CD4-positive, alpha-beta T cell (primary cell): ENCODE measurements around the gene HOXA13. TPM values are rescaled to one million over a fixed set of nuclear protein-coding genes. Genes with fewer than 3 reads are reported as not detected.

Experiments
- ATAC-seq: fragments of 200-7000 bp; cut with Tn5 transposase; one replicate; pipeline ENCODE4 v1.10.0; 2022; ENCODE audit warnings: mild to moderate bottlenecking; ENCODE audit not compliant: poor library complexity
- CTCF ChIA-PET: fragments of 350-600 bp; sonication (Branson Sonifier 250); formaldehyde crosslinking; loops from one replicate; lab custom pipeline; 2021; ENCODE audit warnings: antibody characterized with exemption, inconsistent platforms; lab: Charles Lee
- POLR2A ChIA-PET: fragments of 350-600 bp; sonication (Branson Sonifier 250); formaldehyde crosslinking; loops from one replicate; lab custom pipeline; 2021; ENCODE audit warnings: antibody characterized with exemption, inconsistent platforms; lab: Charles Lee
- DNase-seq, 14 experiments: peaks; one replicate each; pipeline ENCODE4 v3.0.0-alpha.2; 2013 to 2020; ENCODE audit warnings: mixed read lengths in 2 of 14
- H3K27ac ChIP-seq, 2 donors: one replicate each; pipeline versions ENCODE4 v1.5.1 to v1.7.0; 2013; ENCODE audit warnings: low read length in 2 of 2, low read depth in 1 of 2, mild to moderate bottlenecking in 1 of 2
- H3K27me3 ChIP-seq, 2 experiments: 1 replicate in 1 of 2; 2 replicates in 1 of 2; pipeline versions ENCODE4 v1.6.1 to v1.7.0; 2013; ENCODE audit warnings: low read length in 2 of 2, control low read depth in 1 of 2, mild to moderate bottlenecking in 1 of 2, moderate library complexity in 1 of 2; ENCODE audit not compliant: insufficient read depth in 2 of 2, control insufficient read depth in 1 of 2
- H3K36me3 ChIP-seq: one replicate; pipeline ENCODE4 v1.6.1; 2013; ENCODE audit warnings: low read length, control low read depth; ENCODE audit not compliant: insufficient read depth
- H3K4me1 ChIP-seq: one replicate; pipeline ENCODE4 v1.6.1; 2013; ENCODE audit warnings: low read length, control low read depth; ENCODE audit not compliant: insufficient read depth
- H3K4me3 ChIP-seq: one replicate; pipeline ENCODE4 v1.5.1; 2013; ENCODE audit warnings: mild to moderate bottlenecking, low read length, moderate library complexity
- H3K9me3 ChIP-seq, 2 experiments: 1 replicate in 1 of 2; 2 replicates in 1 of 2; pipeline versions ENCODE4 v1.6.1 to v1.7.0; 2013; ENCODE audit warnings: low read length in 2 of 2, mild to moderate bottlenecking in 2 of 2, control low read depth in 1 of 2, moderate library complexity in 1 of 2; ENCODE audit not compliant: control insufficient read depth in 1 of 2, insufficient read depth in 1 of 2
- H3K27ac Mint-ChIP-seq: one replicate; pipeline ENCODE4 v1.8.0; 2020; ENCODE audit warnings: mixed read lengths
- H3K27me3 Mint-ChIP-seq: one replicate; pipeline ENCODE4 v1.8.0; 2021; ENCODE audit warnings: mixed read lengths
- H3K36me3 Mint-ChIP-seq: one replicate; pipeline ENCODE4 v1.8.0; 2021; ENCODE audit warnings: low read depth, mixed read lengths
- H3K4me1 Mint-ChIP-seq: one replicate; pipeline ENCODE4 v1.8.0; 2021; ENCODE audit warnings: low read depth, mixed read lengths
- H3K4me3 Mint-ChIP-seq: one replicate; pipeline ENCODE4 v1.8.0; 2020; ENCODE audit warnings: mild to moderate bottlenecking, mixed read lengths
- H3K9me3 Mint-ChIP-seq: one replicate; pipeline ENCODE4 v1.8.0; 2020; ENCODE audit warnings: mixed read lengths
- intact Hi-C, 2 experiments: fragments of 100-400 bp; cut with DNase I in 1 of 2; cut with micrococcal nuclease in 1 of 2; formaldehyde crosslinking; loops; one replicate each; pipeline versions ENCODE4 v1.15.1 to v1.9.0; 2023 to 2025; cut with DNase I, micrococcal nuclease
- total RNA-seq, 174 experiments: library from RNA in 2 of 174; stranded (reverse) in 2 of 174; gene quantifications; one replicate each; pipeline ENCODE4 v1.2.3 and lab custom pipeline; 2021 to 2026
- TF ChIP-seq, protein P1 (sequence below): fragments of 200-600 bp; IDR thresholded peaks from one replicate; pipeline ENCODE4 v1.8.0; 2022; ENCODE audit warnings: antibody characterized with exemption, mild to moderate bottlenecking

HOXA13 gene
- total RNA-seq, 2 experiments from 2014 or later, result not detected

DNA sequence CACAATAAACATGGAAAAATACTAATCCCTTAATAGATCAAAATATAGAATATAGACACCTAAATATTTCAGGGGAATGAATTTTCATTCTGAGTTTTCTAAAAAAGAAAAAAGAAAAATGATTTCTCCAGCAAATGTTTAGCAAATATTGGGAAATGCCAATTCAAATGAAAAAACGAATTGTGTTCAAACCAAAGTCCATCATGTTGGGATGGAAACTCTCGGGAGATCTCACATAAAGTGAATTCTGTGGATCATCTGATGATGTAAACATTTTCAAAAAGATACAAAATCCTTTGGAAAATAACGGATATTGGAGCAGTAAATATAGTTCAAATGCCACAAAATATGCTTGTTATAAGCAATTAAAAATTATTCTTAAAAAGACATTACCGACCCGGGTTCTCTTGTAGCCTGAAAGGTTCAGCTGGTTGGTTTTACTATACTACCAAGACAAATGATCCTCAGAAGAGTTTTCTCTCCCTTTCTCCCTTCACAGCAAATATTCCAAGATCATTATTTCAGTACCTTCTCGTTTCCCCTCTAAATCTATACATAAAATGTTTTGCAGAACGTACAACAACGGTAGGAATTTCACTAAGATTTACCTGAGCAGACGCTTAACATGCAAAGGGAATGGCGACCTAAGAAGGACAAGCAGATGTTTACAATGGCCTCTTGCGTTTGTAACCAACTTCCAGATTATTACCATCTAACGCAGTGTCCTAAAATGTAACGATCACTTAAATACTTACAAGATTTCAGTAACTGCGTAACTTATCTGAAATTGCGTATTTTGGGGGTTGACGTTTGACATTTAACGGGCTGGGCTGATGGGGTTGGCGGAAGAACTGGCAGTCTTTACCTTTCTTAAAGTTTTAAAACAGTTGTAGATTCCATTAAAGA lies 2.5 kb downstream of the HOXA13 start:
- ChIA-PET POLR2A (interaction anchor here (1.4 kb wide), 1 partner anchor 465 kb away, joined by 4 read pairs; the partner anchor contains the start of gene HIBADH), CTCF (no interaction called here)
- ATAC-seq (no peak), DNase-seq (no peak)
- TF ChIP-seq, protein P1, sequence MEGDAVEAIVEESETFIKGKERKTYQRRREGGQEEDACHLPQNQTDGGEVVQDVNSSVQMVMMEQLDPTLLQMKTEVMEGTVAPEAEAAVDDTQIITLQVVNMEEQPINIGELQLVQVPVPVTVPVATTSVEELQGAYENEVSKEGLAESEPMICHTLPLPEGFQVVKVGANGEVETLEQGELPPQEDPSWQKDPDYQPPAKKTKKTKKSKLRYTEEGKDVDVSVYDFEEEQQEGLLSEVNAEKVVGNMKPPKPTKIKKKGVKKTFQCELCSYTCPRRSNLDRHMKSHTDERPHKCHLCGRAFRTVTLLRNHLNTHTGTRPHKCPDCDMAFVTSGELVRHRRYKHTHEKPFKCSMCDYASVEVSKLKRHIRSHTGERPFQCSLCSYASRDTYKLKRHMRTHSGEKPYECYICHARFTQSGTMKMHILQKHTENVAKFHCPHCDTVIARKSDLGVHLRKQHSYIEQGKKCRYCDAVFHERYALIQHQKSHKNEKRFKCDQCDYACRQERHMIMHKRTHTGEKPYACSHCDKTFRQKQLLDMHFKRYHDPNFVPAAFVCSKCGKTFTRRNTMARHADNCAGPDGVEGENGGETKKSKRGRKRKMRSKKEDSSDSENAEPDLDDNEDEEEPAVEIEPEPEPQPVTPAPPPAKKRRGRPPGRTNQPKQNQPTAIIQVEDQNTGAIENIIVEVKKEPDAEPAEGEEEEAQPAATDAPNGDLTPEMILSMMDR, result no peak
- H3K4me3 Mint-ChIP-seq, result no peak overlapping the region
- no peak overlapping the region for H3K27ac Mint-ChIP-seq
- H3K9me3 Mint-ChIP-seq, result no peaks in the 10 kb centered on the region
- Histone ChIP-seq H3K27ac (no peak overlapping the region), H3K4me3 (no peak overlapping the region), H3K9me3 (peaks cover 0 to 21% of the 10 kb centered on the region in 2 experiments), H3K36me3 (no peaks in the 10 kb centered on the region), H3K4me1 (peaks cover 53% of the 10 kb centered on the region), H3K27me3 (peaks cover 80 to 88% of the 10 kb centered on the region in 2 experiments)
- peaks cover 44% of the 10 kb centered on the region for H3K4me1 Mint-ChIP-seq
- H3K36me3 Mint-ChIP-seq, result no peaks in the 10 kb centered on the region
- peaks cover 88% of the 10 kb centered on the region for H3K27me3 Mint-ChIP-seq
- intact Hi-C loops, result loop anchor here (1.0 to 10.0 kb wide), 11 partner anchors 45 to 987 kb away; partner anchors contain the start of genes HIBADH (in 2 of the 2), HOXA3 (in 1 of the 2), JAZF1 (in 1 of the 2) and TAX1BP1 (in 1 of the 2)

DNA sequence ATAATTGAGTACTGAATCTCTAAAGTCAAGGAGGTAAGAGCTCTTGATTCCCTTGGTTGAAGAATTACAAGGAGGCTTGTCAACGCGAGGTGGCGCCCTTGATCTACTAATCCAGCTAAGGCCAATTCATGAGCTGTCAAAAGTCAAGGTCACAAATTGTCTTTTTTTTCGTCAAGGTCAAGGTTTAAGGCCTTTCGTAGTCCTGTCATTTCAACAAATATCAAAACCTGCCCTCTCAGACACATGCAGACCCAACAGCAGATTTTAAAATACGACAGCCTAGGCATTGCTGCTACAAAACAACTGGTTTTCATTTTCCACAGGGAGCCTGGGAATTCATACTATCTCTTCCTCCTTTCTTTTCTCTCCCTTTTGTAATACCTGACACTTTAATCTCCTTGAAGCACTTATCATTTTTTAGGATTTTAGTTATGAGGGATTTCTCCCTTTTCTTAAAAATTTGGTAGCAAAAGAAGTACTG lies 3.6 kb downstream of the HOXA13 start:
- Histone ChIP-seq H3K9me3 (peaks cover 0 to 26% of the 10 kb centered on the region in 2 experiments), H3K4me1 (peaks cover 53% of the 10 kb centered on the region), H3K4me3 (no peak overlapping the region), H3K36me3 (no peaks in the 10 kb centered on the region), H3K27me3 (peaks cover 80 to 88% of the 10 kb centered on the region in 2 experiments), H3K27ac (no peak overlapping the region)
- ATAC-seq (peak; percentile 51), DNase-seq (peak; percentile 75 to 89 (median 83))
- CTCF ChIA-PET, result interaction anchor here (0.6 to 2.4 kb wide), 21 partner anchors 10 to 1304 kb away, joined by 3 to 17 read pairs (median 4); partner anchors contain the start of gene HOXA11
- TF ChIP-seq, protein P1, result peak; percentile 84
- Mint-ChIP-seq H3K4me3 (peak overlapping the region; percentile 57), H3K27ac (no peak overlapping the region), H3K27me3 (peaks cover 88% of the 10 kb centered on the region), H3K9me3 (no peaks in the 10 kb centered on the region), H3K36me3 (no peaks in the 10 kb centered on the region), H3K4me1 (peaks cover 43% of the 10 kb centered on the region)
- POLR2A ChIA-PET, result interaction anchor here (0.7 to 1.3 kb wide), 3 partner anchors 9 to 824 kb away, joined by 3 to 8 read pairs (median 3); no protein-coding TSS in a partner anchor
- intact Hi-C loops, result loop anchor here (1.0 to 10.0 kb wide), 15 partner anchors 44 to 988 kb away; partner anchors contain the start of genes HIBADH (in 2 of the 2), HOXA3 (in 1 of the 2), JAZF1 (in 1 of the 2) and TAX1BP1 (in 1 of the 2)

DNA sequence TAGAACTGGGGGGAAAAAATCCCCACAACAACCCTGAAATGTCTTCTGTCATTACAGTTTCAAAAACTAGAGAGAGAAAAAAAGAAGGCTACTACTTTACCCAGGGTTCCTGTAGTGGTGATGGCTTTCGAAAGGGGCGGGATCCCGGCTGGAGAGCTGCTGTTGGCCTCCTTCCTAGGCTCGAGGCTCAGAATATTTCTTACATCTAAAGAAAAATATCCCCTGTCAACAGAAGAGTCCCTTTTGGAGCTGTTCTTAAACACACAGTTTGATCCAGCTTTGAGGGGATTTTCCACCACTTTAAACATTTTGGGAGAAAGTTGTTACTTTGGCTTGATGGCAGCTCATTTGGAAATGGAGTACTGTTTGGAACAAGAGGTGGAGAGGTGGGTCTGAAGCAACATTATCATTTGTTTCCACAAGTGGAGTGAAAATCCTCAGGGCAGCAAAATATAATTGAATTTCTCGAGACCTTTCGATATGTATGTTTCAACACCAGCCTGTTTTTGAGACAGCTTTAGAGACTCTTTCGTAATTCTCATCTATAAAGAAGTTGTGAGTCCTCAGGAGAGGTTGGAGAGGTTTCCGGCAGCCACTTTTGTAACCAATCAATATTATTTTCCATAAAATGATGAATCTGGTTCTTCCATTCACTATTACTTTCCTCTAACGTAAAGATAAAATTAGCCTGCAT lies 5.1 kb downstream of the HOXA13 start:
- TF ChIP-seq, protein P1, result no peak
- no peaks in the 10 kb centered on the region for H3K9me3 Mint-ChIP-seq
- DNase-seq (no peak), ATAC-seq (no peak)
- peaks cover 41% of the 10 kb centered on the region for H3K4me1 Mint-ChIP-seq
- Histone ChIP-seq H3K9me3 (peaks cover 0 to 26% of the 10 kb centered on the region in 2 experiments), H3K27ac (no peak overlapping the region), H3K4me1 (peaks cover 43% of the 10 kb centered on the region), H3K36me3 (no peaks in the 10 kb centered on the region), H3K27me3 (peaks cover 84 to 91% of the 10 kb centered on the region in 2 experiments), H3K4me3 (no peak overlapping the region)
- ChIA-PET POLR2A (interaction anchor here (1.0 kb wide), 1 partner anchor 9 kb away, joined by 4 read pairs; no protein-coding TSS in a partner anchor), CTCF (interaction anchor here (1.2 to 2.4 kb wide), 6 partner anchors 15 to 902 kb away, joined by 3 to 17 read pairs (median 5); no protein-coding TSS in a partner anchor)
- no peak overlapping the region for H3K27ac Mint-ChIP-seq
- peaks cover 92% of the 10 kb centered on the region for H3K27me3 Mint-ChIP-seq
- no peaks in the 10 kb centered on the region for H3K36me3 Mint-ChIP-seq
- H3K4me3 Mint-ChIP-seq, result no peak overlapping the region
- intact Hi-C loops, result loop anchor here (2.0 to 10.0 kb wide), 10 partner anchors 43 to 990 kb away; partner anchors contain the start of genes HIBADH (in 2 of the 2), HOXA3 (in 1 of the 2), JAZF1 (in 1 of the 2) and TAX1BP1 (in 1 of the 2)
